G401.6 (cell line): ENCODE measurements around the gene ARMC3.
"Not testable (repeated sequence)": the region's sequence is repeated elsewhere in the genome, so short reads cannot be mapped to it uniquely, and the experiment has no call there.

Experiments used
- FAIRE-seq: peaks from 2 replicates; lab custom pipeline; 2012; peaks lifted over from hg19 to GRCh38; lab: Jason Lieb, UNC

The ARMC3 gene, protein sequence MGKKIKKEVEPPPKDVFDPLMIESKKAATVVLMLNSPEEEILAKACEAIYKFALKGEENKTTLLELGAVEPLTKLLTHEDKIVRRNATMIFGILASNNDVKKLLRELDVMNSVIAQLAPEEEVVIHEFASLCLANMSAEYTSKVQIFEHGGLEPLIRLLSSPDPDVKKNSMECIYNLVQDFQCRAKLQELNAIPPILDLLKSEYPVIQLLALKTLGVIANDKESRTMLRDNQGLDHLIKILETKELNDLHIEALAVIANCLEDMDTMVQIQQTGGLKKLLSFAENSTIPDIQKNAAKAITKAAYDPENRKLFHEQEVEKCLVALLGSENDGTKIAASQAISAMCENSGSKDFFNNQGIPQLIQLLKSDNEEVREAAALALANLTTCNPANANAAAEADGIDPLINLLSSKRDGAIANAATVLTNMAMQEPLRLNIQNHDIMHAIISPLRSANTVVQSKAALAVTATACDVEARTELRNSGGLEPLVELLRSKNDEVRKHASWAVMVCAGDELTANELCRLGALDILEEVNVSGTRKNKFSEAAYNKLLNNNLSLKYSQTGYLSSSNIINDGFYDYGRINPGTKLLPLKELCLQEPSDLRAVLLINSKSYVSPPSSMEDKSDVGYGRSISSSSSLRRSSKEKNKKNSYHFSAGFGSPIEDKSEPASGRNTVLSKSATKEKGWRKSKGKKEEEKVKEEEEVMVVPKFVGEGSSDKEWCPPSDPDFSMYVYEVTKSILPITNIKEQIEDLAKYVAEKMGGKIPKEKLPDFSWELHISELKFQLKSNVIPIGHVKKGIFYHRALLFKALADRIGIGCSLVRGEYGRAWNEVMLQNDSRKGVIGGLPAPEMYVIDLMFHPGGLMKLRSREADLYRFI

GRCh38 chr10:22927661-22928403 is at the start of gene ARMC3:
Gene ARMC3 (plus strand): TSS chr10:22928053. CDS start chr10:22931997, 3,944 bp downstream.
- FAIRE-seq = no peak

GRCh38 chr10:22891797-22892196 is 36.1 kb upstream of the ARMC3 start:
- FAIRE-seq = no peak

DNA sequence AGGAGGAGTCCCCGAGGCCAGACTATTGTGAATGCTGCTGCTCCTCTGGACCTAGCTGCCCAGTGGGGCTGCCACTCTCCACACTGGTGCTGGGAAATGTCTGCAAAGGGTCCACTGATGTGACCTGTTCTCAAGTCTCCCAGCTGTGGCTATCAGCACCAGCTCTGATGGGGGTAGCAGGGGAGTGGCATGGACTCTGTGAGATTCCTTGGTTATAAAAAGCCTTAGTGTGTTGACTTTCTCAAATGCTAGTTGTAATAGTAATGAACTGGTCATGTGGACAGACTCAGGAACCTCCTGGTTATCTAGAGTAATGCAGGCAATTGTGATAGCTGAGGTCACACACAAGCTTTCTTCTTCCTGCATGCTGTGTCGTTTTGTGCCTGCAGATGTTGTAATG is 34.1 kb upstream of the ARMC3 start:
- no peak for FAIRE-seq

- no peak for FAIRE-seq
These were observed 33.1 kb upstream of the ARMC3 start for GRCh38 chr10:22894714-22895113.

- no peak for FAIRE-seq
These were observed 32.6 kb upstream of the ARMC3 start for GRCh38 chr10:22895252-22895651.

DNA sequence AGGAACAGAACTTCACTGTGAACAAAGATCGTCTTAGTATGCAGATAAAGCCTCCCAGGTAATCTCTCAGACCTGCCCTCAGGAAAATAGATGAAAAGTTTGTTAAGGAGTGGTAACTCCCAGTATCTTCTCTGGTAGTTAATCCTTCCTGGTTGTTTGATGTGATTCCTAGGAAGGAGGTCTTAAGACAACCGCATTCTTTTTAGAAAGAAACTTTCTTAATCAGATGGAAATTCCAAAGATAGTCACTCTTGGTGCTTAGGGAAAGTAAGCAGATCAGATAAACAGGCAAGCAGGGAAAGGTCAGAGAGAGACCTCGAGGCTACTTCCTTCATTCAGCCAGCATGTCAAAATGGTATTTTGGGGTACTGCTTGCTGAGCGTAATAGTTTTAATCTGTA is 30.5 kb upstream of the ARMC3 start:
- no peak for FAIRE-seq

- FAIRE-seq = no peak
These were observed 28.5 kb upstream of the ARMC3 start for GRCh38 chr10:22899307-22899706.

DNA sequence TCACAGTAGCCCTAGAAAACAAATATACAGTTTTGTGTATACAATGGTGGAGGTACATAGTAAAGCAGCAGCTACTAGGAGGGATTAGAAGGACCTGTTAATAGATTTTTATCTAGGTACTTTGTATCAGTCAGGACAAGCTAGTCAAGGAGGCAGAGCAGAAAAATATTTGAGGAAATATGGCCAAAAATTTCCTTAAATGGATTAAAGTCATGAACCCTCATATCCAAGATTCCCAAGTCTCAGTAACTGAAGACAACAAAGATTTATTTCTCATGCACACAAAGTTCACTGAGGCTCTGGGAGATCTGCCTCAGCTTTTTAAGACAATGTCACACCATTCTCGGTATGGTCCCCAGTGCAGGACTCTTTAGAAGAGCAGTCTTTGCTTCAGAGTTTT is 28.1 kb upstream of the ARMC3 start:
- no peak for FAIRE-seq

DNA sequence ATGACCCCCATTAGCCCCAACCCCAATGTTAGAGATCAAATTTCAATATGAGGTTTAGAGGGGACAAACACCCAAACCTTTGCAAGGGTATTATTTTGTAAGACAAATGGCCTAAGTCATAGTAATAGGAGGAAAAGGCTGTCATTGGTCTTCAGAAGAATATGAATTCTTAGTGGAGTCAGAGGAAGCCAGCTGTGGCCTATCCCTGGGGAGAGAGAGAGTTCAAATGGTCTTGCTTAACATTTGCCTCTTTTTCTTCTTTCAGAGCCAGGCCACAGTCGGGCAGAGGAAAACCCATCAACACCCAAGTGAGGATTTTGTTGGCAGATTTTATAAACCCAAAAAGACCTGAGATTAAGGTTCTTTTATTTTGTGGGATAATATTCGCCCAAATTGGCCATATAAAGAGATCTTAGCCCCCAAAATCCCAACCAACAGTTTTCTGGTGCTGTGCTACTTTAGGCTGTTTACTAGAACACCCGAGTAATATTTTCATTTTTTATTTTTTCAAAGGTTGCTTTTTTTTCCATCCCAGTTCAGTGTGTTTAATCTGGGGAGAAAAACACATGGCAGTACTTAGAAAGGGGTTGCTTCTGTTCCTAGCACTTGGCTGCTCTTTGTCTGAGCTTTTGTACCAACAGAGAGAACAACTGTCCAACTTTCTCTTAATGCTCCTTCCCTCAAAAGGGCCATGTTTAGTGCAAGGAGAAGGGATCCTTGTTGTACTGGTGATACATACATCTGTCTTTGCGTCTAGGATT is 26.8 kb upstream of the ARMC3 start:
- FAIRE-seq = no peak

DNA sequence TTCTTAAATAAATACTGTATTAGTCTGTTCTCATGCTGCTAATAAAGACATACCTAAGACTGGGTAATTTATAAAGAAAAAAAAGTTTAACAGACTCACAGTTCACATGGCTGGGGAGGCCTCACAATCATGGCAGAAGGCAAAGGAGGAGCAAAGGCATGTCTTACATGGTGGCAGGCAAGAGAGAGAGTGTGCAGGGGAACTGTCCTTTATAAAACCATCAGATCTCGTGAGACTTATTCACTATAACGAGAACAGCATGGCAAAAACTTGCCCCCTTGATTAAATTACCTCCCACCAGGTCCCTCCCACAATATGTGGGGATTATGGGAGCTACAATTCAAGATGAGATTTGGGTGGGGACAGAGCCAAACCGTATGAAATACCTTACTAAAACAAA is 25.7 kb upstream of the ARMC3 start:
- FAIRE-seq = not testable (repeated sequence)

- FAIRE-seq = no peak
These were observed 24.2 kb upstream of the ARMC3 start for GRCh38 chr10:22903694-22904093.

DNA sequence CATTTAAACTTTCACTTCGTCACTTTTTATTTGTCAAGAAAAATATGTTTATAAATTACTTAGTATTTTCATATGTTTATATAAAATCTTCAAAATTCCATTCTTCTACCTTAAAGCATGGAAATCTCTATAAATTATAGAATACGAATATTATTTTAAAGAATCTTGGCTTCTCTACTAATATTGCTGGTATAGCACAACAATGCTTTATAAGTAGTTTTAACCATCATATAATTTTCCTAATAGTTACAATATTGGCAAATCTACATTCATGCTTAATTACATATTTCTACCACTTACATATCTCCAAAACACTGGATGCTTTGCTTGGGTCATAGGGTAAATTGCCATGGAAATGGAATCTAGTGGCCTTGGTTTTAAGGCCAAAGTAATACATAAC is 21.1 kb upstream of the ARMC3 start:
- peak; percentile 48 for FAIRE-seq

- no peak for FAIRE-seq
These were observed 19.0 kb upstream of the ARMC3 start for GRCh38 chr10:22908837-22909236.

DNA sequence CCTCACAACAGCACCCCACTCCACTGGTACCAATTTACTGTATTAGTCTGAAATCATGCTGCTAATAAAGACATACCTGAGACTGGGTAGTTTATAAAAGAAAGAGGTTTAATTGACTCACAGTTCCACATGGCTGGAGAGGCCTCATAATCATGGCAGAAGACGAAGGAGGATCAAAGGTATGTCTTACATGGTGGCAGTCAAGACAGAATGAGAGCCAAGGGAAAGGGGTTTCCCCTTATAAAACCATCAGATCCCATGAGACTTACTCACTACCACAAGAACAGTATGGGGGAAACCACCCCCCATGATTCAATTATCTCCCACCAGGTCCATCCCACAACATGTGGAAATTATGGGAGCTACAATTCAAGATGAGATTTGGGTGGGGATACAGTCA is 18.2 kb upstream of the ARMC3 start:
- not testable (repeated sequence) for FAIRE-seq

GRCh38 chr10:22911067-22911466 is 16.8 kb upstream of the ARMC3 start:
- FAIRE-seq = no peak

- no peak for FAIRE-seq
These were observed 15.7 kb upstream of the ARMC3 start for GRCh38 chr10:22911889-22912762.

GRCh38 chr10:22912763-22913384 is 15.0 kb upstream of the ARMC3 start:
- FAIRE-seq = no peak

DNA sequence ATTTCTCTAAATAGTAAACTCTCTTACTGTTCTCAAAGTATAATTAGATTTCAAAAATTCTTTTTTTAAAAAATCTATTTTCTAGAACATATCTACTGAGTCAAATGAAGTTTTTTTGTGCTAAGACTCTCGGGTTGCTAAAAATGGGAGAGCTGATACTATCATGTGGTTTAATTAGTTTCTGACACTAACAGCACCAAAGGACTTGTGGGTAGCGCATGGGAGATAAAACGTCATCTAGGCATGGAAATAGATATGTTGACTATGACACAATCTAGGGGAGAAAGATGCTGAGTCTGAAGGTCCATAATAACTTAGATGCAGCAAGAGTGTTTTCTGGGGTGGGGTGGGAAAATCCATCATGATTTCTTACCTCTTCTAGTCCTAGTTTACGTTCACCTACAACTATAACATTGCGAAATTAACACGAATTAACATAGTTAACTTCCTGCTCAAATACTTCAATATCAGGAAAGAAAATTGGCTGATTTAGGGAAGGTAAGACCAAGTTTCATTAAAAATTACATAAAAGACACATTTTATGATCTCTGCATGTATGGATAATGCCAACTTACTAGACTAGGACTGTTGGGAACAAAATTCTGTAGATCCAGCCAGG is 14.3 kb upstream of the ARMC3 start:
- FAIRE-seq = no peak

DNA sequence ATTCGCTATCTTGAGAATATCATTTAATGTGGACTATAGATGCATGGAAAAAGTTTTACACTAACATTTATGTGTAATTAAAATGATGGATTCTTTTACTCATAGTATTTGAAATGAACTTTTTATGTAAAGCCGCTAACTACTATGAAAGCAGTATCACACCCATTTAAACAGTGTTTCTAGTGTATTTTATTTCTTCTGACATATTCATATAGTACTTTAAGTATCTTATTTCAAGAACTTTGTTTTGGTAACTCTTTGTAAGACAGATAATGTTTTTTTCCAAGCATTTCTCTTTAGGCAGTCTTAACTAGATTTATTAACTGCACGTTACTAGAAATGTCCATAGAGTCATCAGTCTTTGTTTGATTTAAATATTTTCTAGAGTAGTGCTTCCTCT is 12.5 kb upstream of the ARMC3 start:
- FAIRE-seq = no peak

DNA sequence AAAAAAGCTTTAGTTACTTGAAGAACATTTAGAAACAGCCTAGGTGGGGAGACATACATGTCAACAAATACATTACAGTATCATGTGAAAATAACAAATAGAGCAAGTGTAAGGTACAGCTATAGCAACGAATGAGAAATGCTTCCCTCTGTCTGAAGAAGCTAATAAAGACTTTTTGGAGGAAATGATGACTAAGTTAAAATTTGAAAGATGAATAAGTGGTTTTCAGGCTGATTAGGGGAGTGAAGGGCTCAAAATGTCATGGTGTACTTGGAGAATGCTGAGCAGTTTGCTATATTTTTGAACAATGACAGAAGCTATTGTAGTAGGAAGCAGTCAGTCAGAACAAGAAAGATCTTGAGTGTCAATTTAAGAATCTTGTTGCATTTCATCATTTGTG is 2.8 kb upstream of the ARMC3 start:
- FAIRE-seq = no peak
